WERI-Rb-1 (cell line): ENCODE measurements around the gene SLC24A4.

Experiments used
- DNase-seq: peaks from one replicate; pipeline ENCODE4 v3.0.0-alpha.2; 2020
- H3K27ac ChIP-seq: fragments of 250-450 bp; sonication (Bioruptor Pico); 2 replicates; pipeline ENCODE4 v1.5.1; 2020; ENCODE audit warnings: mild to moderate bottlenecking, moderate library complexity
- H3K27me3 ChIP-seq: fragments of 250-450 bp; sonication (Bioruptor Pico); 2 replicates; pipeline ENCODE4 v1.5.1; 2021; ENCODE audit warnings: mild to moderate bottlenecking, low read depth, moderate library complexity; ENCODE audit not compliant: insufficient read depth, severe bottlenecking
- H3K36me3 ChIP-seq: fragments of 250-450 bp; sonication (Bioruptor Pico); 2 replicates; pipeline ENCODE4 v1.5.1; 2020; ENCODE audit warnings: mild to moderate bottlenecking, moderate library complexity
- H3K4me3 ChIP-seq: 2 replicates; pipeline ENCODE4 v1.5.1; 2011; ENCODE audit warnings: low read depth, mild to moderate bottlenecking, control low read depth, low read length
- H3K9me3 ChIP-seq: fragments of 250-450 bp; sonication (Bioruptor Pico); 2 replicates; pipeline ENCODE4 v1.5.1; 2021; ENCODE audit warnings: mild to moderate bottlenecking, moderate library complexity; ENCODE audit not compliant: severe bottlenecking
- TF ChIP-seq, protein P1 (sequence below): IDR thresholded peaks from 2 replicates; pipeline ENCODE4 v1.5.1; 2011; ENCODE audit warnings: low read depth, mild to moderate bottlenecking, control low read depth, inconsistent platforms, low read length

SLC24A4 gene

DNA sequence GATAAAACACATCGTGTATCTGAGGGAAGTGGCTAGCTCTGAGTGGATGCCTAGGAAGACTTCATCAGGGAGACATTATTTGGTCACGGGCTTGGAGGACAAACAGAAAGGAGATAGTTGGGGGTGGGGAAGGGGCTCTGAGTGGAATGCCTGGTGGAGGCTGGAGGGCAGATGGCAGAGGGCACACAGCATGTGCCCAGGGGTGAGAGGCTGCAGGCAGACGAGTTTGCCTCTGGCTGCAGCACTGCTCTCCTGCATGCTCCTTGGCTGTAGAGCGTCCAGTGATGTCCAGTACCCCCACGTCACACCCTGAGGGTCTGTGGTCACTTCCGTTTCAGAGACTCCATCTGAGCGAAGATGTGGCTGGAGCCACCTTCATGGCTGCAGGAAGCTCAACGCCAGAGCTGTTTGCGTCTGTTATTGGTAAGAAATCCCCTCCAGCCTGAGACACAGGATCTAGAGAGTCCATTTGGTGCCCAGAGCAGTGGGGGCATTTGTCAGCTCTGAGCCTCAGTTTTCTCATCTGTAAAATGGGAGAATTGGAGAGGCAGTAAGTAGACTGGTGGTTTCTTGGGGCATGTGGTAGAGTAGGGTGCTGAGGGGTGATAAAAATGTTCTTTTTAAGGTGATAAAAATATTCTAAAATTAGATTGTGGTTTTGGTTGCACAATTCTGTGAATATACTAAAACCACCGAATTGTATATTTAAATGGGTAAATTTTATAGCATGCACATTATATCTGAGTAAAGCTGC, 119.0 kb downstream of the SLC24A4 start:
- no peak for DNase-seq
- TF ChIP-seq, protein P1, sequence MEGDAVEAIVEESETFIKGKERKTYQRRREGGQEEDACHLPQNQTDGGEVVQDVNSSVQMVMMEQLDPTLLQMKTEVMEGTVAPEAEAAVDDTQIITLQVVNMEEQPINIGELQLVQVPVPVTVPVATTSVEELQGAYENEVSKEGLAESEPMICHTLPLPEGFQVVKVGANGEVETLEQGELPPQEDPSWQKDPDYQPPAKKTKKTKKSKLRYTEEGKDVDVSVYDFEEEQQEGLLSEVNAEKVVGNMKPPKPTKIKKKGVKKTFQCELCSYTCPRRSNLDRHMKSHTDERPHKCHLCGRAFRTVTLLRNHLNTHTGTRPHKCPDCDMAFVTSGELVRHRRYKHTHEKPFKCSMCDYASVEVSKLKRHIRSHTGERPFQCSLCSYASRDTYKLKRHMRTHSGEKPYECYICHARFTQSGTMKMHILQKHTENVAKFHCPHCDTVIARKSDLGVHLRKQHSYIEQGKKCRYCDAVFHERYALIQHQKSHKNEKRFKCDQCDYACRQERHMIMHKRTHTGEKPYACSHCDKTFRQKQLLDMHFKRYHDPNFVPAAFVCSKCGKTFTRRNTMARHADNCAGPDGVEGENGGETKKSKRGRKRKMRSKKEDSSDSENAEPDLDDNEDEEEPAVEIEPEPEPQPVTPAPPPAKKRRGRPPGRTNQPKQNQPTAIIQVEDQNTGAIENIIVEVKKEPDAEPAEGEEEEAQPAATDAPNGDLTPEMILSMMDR, result no peak
- Histone ChIP-seq H3K27ac (no peak overlapping the region), H3K27me3 (no peaks in the 10 kb centered on the region), H3K9me3 (peaks cover 7% of the 10 kb centered on the region), H3K36me3 (no peaks in the 10 kb centered on the region), H3K4me3 (no peak overlapping the region)

DNA sequence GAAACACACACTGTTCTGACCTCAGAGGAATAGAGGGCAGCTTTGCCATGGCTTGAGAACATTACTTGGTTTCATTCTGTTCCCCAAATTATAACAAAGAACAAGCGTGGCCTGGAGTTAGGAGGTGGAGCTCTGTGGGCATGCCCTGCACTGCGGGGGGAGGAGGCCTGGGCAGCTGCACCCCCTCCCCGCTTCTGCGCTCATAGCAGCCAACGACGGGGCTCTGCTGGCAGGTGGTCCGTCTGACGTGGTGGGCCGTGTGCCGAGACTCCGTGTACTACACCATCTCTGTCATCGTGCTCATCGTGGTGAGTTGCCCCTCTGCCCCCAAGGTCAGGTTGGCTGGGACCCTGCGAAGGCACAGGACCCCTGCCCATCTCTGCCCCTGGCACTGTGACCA, 120.2 kb downstream of the SLC24A4 start:
- DNase-seq, result no peak
- Histone ChIP-seq H3K27me3 (no peaks in the 10 kb centered on the region), H3K4me3 (no peak overlapping the region), H3K9me3 (peaks cover 7% of the 10 kb centered on the region), H3K36me3 (no peaks in the 10 kb centered on the region), H3K27ac (no peak overlapping the region)
- TF ChIP-seq, protein P1, result no peak

DNA sequence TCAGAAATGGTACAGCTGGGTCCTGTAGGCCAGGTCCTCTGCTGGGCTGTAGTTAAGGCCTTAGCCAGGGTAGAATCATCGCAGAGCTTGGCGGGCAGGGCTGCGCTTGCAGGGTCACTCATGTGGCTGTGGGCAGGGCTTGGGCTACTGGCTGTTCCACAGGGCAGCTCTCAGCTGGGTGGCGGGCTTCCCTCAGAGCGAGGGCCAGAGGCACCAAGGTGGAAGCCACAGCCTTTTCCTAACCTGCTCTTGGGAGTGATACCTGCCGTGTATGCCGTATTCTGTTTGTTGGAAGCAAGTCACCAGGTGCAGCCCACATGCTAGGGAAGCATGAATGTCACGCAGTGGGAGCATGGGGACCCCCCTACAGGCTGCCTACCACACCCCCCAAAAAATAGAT, 120.8 kb downstream of the SLC24A4 start:
- H3K4me3 ChIP-seq, result no peak overlapping the region
- DNase-seq, result no peak
- H3K27ac ChIP-seq, result no peak overlapping the region
- TF ChIP-seq, protein P1, result no peak
- peaks cover 7% of the 10 kb centered on the region for H3K9me3 ChIP-seq
- no peaks in the 10 kb centered on the region for H3K27me3 ChIP-seq
- no peaks in the 10 kb centered on the region for H3K36me3 ChIP-seq

DNA sequence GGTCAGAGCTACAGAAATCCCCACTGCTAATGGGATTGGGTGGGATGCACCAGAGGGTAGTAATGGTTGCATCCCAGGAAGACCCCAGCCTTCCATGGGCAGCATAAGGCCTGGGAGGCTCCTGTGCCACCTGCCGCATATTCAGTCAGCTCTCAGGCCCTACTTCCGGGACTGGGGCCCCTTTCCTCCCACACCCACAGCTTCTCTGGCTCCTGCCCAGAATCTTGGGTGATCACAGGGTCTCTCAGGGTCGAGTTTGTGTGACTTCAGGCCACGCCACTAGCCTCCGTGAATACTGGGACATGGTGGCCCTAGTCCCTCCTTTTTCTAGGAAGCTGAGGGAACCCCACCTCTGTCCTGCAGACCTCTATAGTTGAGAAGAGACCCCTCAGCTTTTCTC, 123.8 kb downstream of the SLC24A4 start:
- H3K27me3 ChIP-seq, result no peaks in the 10 kb centered on the region
- no peak for DNase-seq
- H3K4me3 ChIP-seq, result no peak overlapping the region

DNA sequence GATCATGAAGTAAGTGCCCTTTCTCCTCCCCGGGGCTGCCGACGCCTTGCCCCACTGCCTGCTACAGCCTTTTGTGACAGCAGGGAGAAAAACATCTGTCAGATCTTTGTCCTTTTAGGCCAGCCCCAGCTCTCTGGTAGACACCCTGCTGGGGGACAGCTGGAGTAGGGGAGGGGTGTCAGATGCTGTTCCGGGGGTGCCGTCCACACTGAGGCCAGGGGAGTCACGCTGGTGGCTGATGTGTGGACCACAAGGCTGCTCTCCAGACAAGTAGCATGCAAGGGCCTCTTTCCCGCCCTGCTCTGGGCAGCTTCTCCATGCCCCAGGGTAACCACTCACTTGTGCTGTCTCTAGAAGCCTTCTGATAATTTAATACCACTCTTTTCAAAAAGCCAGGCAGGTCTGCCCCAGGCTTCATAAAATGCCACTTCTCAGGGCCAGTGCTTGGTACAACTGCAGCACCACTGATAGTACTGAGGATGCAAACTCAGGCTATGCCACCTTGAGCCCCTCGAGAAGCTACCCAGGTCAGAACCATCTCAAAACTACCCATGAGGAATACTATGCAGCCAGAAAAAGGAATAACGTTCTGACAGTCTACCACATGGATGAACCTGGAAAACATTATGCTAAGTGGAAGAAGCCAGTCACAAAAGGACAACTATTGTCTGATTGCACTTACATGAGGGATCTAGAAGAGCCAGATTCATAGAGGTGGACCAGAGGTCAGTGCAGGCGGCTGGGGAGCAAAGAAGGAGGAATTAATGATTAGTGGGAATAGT, 124.6 kb downstream of the SLC24A4 start:
- Histone ChIP-seq H3K27me3 (no peaks in the 10 kb centered on the region), H3K9me3 (peaks cover 7% of the 10 kb centered on the region), H3K27ac (no peak overlapping the region), H3K4me3 (no peak overlapping the region), H3K36me3 (no peaks in the 10 kb centered on the region)
- TF ChIP-seq, protein P1, result no peak
- DNase-seq, result no peak

More for the DNA sequence above, 123.8 kb downstream of the SLC24A4 start:
- no peak overlapping the region for H3K27ac ChIP-seq
- no peaks in the 10 kb centered on the region for H3K36me3 ChIP-seq
- TF ChIP-seq, protein P1, result no peak
- peaks cover 7% of the 10 kb centered on the region for H3K9me3 ChIP-seq
